ENCODE data around the gene EWSR1. TPM values are rescaled to one million over a fixed set of nuclear protein-coding genes. Genes with fewer than 3 reads are reported as not detected.

The EWSR1 gene
- total RNA-seq, 4 donors from 2014 or later: 132 to 308 (median 170) TPM

DNA sequence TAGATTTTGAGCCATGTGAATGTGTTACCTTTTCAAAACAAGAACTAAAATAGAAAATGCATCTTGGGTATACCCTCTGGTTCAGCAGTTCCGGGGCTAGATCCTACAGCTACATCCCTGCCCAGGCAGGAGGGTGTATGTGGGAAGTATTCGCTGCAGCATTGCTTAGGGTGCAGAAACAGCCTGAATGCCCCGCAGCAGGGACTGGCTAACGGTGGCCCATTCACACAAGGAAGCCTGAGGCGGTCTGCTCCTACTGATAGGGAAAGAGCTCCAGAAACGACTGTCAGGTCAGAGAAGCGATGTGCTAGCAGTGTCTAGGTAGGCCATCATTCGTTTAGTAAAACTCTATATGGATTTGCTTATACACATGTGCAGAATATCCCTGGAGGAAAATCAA, 57.3 kb downstream of the EWSR1 start:
- DNase-seq (ENCODE audit: low spot score in 2 of 2): no peak
- WGBS: 75% methylated on average over 8 of the region's 8 CpGs
- TF ChIP-seq POLR2A (IDR thresholded peaks at IDR 0.05): no peak
- no peak for TF ChIP-seq POLR2AphosphoS5 (IDR thresholded peaks at IDR 0.05)
- no peak for TF ChIP-seq CTCF (IDR thresholded peaks at IDR 0.05)
- Histone ChIP-seq H3K4me3 (no peak overlapping the region), H3K4me1 (no peaks in the 10 kb centered on the region), H3K27ac (no peak overlapping the region), H3K27me3 (no peaks in the 10 kb centered on the region), H3K36me3 (peaks cover 35% of the 10 kb centered on the region), H3K9me3 (no peaks in the 10 kb centered on the region)

- TF ChIP-seq CTCF (IDR thresholded peaks at IDR 0.05): no peak
- TF ChIP-seq POLR2AphosphoS5 (IDR thresholded peaks at IDR 0.05): no peak
- TF ChIP-seq POLR2A (IDR thresholded peaks at IDR 0.05): no peak
- no peak for TF ChIP-seq EP300 (IDR thresholded peaks at IDR 0.05)
- Histone ChIP-seq H3K27me3 (no peaks in the 10 kb centered on the region), H3K36me3 (peaks cover 40% of the 10 kb centered on the region), H3K27ac (no peak overlapping the region), H3K9me3 (no peaks in the 10 kb centered on the region), H3K4me1 (peaks cover 3% of the 10 kb centered on the region), H3K4me3 (no peak overlapping the region)
- DNase-seq (ENCODE audit: low spot score in 2 of 2): no peak
- WGBS: 30% methylated on average over 9 of the region's 9 CpGs
Observed at GRCh38 chr22:29325785-29326315, 57.8 kb downstream of the EWSR1 start.

DNA sequence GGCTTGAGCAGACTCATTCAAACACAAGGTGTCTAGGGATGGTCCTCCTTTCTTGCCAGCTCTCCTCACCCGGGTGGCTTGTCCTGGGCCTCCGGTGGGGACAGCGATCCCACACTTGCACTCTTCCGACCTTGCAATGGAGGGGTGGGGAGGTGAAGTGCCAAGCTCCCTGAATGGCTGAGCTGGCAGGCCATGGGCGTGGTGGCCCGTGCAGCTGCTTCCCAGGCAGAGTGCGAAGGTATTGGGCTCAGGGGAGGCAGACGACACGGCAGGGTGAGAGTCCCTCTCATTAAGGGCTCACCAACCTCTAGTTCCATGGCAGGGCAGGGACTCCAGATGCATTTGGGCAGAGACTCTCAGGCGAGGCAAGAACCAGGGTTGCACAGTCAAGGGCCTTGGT, 58.4 kb downstream of the EWSR1 start:
- Histone ChIP-seq H3K4me1 (peaks cover 7% of the 10 kb centered on the region), H3K4me3 (no peak overlapping the region), H3K27me3 (no peaks in the 10 kb centered on the region), H3K36me3 (peaks cover 46% of the 10 kb centered on the region), H3K27ac (no peak overlapping the region), H3K9me3 (no peaks in the 10 kb centered on the region)
- DNase-seq (ENCODE audit: low spot score in 2 of 2): no peak
- TF ChIP-seq POLR2AphosphoS5 (IDR thresholded peaks at IDR 0.05): no peak
- no peak for TF ChIP-seq EP300 (IDR thresholded peaks at IDR 0.05)
- TF ChIP-seq POLR2A (IDR thresholded peaks at IDR 0.05): no peak
- no peak for TF ChIP-seq CTCF (IDR thresholded peaks at IDR 0.05)
- 93% methylated on average over 10 of the region's 10 CpGs for WGBS

DNA sequence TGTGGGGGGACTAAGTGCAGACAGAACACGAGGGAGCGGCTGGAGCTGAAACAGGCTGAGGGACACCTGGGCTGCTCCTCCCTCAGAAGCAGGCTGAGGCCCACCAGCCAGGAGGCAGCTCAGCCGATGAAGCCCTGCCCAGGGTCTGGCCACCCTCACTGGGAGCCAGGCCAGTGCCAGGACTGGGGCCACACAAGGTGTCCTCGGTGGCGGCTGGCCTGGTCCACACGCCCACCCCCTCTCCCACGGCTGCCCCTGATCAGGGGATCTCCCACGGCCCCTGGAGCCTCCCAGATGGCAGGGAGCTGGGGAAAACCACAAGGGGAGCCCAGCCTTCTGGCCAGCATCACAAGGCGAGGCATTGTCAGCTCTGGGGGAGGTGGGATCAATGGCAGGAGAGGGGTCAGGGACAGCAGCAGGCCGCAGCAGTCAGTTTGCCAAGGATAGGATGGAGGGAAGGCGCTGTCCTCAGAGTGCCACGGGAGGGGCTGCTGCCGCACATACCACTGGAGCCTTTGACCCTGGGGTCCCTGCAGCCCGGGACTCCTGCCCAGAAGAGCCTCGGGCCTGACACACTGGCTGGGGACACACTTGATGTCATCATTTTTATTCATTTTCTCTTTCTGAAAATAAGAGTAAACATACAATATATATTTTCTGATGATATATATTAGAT, 59.2 kb downstream of the EWSR1 start:
- peaks cover 7% of the 10 kb centered on the region for H3K4me1 ChIP-seq
- no peaks in the 10 kb centered on the region for H3K9me3 ChIP-seq
- peaks cover 53% of the 10 kb centered on the region for H3K36me3 ChIP-seq
- TF ChIP-seq EP300 (IDR thresholded peaks at IDR 0.05): no peak
- no peak for TF ChIP-seq POLR2A (IDR thresholded peaks at IDR 0.05)
- no peak for TF ChIP-seq POLR2AphosphoS5 (IDR thresholded peaks at IDR 0.05)
- TF ChIP-seq CTCF (IDR thresholded peaks at IDR 0.05): no peak
- H3K4me3 ChIP-seq: no peak overlapping the region
- DNase-seq (ENCODE audit: low spot score in 2 of 2): no peak
- no peaks in the 10 kb centered on the region for H3K27me3 ChIP-seq
- no peak overlapping the region for H3K27ac ChIP-seq
- WGBS: 82% methylated on average over 7 of the region's 15 CpGs

GRCh38 chr22:29328055-29328454, 60.0 kb downstream of the EWSR1 start:
- Histone ChIP-seq H3K27ac (no peak overlapping the region), H3K36me3 (peaks cover 61% of the 10 kb centered on the region), H3K4me3 (no peak overlapping the region), H3K27me3 (no peaks in the 10 kb centered on the region), H3K4me1 (peaks cover 7% of the 10 kb centered on the region), H3K9me3 (no peaks in the 10 kb centered on the region)
- TF ChIP-seq CTCF (IDR thresholded peaks at IDR 0.05) (peak in 1 of 2 donors; percentile 13), POLR2AphosphoS5 (IDR thresholded peaks at IDR 0.05) (no peak)
- WGBS: 82% methylated on average over 5 of the region's 5 CpGs
- DNase-seq (ENCODE audit: low spot score in 2 of 2): no peak
